Stimulated activated CD4-positive, alpha-beta T cell treated with anti-CD3 and anti-CD28 coated beads, Interleukin-15, amount 100 ng/mL, for 48 hours (primary cell): Measurements from ENCODE around the gene KRT6C.
"Not testable (repeated sequence)": the region's sequence is repeated elsewhere in the genome, so short reads cannot be mapped to it uniquely, and the experiment has no call there.

ENCODE experiments used
- DNase-seq, 2 donors: peaks; one replicate each; pipeline ENCODE4 v3.0.0-alpha.2; 2020; ENCODE audit warnings: low read depth in 2 of 2

Gene KRT6C

DNA sequence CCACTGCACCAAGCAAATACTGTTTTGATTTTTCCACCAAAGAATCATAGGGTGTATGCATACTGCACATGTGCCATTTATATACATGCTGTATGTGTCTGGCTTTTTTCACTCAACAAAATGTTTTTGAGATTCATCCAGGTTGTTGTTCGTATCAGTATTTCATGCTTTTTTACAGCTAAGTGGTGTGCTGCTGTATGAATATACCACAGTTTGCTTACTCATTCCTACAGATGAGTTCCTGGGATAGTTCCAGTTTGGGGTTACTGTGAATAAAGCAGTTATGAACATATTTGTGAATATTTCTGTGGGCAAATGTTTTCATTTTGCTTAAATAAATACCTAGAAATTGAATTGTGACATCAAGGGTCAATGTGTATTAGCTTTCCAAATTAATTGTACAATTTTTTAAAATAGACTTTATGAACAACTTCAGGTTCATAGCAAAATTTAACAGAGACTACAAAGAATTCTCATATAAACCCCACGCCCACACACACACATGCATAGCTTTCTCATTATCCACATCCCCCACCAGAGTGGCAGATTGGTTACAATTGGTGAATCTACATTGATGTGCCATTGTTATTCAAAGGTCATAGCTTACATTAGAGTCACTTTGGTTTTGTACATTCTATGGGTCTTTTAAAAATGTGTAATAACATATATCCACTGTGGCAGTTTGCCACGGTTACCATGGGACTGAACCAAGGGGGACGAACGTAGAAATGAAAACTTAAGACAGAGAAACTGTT lies 26.4 kb upstream of the KRT6C start:
- no peak for DNase-seq

DNA sequence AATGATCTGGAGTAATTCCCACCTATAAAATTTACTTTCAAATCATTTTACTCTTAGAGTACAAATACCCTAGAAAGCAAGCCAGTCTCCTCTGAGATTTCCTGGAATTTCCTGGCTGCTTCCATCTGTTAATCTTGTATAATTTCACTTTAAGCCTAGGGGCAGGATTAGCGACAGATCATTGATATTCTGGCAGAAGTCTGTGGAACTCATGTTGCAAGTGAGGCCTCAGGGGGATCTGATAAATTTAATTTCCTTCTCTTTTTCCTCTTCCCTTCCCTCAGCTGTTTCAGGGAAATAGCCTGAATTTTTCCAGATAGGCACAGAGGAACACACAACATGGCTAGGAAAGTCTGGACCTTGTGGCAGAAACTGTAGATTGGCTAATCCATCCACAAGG lies 25.3 kb upstream of the KRT6C start:
- DNase-seq = no peak

DNA sequence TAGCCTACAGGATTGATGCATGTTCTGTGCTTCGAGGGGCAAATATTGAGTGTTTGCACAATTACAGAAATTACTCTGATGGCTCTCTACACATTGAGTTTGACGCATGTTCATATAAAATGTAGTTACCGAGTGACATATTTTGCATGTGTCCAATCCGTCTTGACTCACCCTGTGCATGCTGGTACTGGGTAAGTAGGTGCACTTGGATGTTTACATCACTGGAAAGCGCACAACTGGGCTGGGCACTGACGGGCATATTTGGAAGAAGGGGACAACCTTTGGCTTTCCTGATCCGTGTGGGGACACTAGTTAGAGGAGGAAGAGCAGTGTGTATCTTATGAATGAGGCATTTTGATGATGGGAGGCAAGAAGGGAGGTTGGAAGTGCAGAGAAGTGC lies 24.4 kb upstream of the KRT6C start:
- DNase-seq = no peak

DNA sequence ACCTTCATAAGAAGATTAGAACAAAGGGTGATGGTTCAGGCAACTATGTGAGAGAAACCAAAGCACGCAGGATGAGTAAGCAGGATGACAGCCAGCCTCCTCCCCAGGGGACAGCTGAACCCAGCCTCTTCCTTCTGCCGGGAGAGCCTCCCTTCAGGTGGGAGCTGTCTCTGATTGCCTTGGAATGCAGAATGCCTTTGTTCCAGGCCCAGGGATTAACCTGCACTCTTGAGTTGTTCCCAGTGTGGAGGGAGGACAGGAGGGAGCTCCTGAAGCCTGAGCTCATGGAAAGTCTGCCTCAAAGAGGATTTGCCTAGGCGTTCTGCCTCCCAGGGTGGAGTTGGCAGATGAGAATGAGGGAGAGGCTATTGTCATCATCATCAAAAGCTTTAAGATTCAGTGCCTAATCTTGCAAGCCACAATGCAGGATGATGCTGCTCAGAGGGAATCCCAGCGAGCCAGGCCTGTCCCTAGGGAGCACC lies 23.0 kb upstream of the KRT6C start:
- no peak for DNase-seq

DNA sequence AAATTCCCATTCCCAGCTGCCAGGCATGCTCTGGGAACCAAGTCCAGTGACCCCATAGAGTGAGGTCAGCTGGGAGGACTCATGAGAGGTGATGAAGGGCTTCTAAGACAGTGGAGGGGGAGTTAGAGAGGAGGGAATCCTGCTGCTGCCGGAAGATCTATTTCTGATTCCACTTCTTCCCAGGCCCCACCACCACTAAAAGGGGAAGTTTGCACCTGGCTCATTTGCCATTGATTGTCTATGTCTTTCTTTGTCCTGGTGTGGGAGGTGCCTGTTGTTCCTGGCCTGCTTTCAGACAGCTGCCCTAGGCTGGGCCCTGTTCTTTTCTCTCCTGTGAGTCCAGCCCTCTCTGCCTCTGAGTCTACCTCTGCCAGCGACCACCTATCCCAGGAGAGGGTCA lies 22.4 kb upstream of the KRT6C start:
- no peak for DNase-seq

DNA sequence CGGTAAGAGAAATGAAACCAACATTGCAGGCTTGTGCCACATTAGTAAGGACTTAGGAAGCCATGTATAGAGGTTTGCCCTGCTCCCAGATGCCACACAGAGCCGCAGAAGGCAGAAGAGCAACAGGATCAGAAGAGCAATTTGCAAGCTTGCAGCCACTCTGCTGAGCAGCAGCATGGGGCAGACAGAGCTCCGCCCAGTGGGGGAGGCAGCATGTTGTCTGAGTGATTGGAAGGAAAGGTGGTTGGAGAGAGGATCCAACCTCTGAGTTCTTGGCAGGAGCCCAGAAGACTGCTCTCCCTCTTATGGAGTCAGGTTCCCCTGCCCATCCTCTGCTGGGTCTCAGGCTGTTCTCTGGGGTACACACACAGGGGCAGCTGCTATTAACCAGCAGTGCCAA lies 21.8 kb upstream of the KRT6C start:
- DNase-seq = no peak

DNA sequence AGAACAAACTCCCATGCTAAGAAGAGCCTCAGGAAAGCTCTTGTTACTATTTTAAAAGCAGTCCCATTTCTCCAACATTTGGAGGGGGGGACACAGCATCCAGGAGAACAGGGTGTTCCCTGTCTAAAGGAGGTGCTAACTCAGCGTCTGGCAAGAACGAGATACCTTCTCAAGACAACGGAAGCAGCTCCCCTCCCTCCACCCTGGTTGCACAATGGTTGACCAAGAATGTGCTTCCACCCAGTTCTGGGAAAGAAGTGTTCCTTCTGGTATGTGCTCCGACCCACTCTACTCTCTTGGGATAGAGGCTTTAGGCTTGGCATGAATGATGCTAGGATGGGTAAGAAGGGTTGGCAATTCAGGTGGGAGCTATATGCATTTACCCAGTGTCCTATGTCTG lies 20.9 kb upstream of the KRT6C start:
- no peak for DNase-seq

DNA sequence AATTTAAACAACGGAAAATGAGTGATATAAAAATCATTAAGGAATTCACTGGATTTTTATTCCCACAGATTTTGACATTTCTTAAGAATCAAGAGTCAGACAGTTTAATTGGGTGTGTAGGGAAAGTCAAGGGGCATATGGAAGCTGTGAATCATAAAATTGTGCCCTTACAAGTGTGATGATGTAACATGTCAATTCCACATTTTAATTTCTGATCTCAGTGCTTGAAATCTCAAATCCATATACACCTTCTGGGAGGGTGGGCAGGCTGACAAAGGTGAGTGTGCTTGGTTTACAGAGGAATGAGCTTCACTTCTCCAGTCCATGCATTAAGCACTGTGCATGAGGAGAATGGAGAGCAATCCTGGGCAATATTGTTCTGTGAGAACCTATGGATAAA lies 20.5 kb upstream of the KRT6C start:
- no peak for DNase-seq

DNA sequence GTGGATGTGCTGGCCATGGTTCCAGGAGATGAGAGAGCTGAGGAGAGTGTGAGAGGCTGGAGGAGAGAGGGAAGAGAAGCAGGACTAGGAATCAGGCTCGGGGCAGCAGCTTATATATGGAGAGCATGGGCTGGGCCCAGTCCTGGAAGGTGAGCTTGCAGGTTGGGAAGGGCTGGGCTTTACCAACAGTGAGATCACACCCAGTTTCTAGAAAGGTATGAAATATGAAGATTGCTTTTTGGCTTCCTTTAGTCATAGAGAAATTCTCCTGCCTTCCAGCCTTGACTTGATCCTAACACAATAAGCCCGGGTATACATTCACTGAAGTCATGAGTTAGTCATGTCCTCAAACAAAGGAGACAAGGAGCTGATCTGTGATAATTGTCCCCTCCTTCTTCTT lies 19.6 kb upstream of the KRT6C start, which contains the start of gene KRT6A:
KRT6A (minus strand) TSS at position 86 of the 400 bp plus-strand sequence; CDS start at position 17, 69 bp downstream.
- no peak for DNase-seq

DNA sequence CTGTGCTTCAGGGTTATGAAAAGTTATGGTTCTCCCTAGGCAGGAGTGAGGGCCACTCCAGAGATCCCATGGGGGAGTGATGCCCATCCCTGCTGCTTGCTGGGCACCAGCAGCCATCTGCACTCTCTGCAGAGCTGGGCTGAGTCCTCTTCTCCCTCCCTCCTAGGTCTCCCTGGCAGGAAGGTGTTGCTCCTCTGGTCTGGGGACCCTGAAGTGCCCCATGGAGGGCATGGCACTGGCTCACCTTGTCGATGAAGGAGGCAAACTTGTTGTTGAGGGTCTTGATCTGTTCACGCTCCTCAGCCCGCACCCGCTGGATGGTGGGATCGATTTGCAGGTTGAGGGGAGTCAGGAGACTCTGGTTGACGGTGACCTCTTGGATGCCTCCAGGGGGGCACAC lies 18.8 kb upstream of the KRT6C start:
- not testable (repeated sequence) for DNase-seq

DNA sequence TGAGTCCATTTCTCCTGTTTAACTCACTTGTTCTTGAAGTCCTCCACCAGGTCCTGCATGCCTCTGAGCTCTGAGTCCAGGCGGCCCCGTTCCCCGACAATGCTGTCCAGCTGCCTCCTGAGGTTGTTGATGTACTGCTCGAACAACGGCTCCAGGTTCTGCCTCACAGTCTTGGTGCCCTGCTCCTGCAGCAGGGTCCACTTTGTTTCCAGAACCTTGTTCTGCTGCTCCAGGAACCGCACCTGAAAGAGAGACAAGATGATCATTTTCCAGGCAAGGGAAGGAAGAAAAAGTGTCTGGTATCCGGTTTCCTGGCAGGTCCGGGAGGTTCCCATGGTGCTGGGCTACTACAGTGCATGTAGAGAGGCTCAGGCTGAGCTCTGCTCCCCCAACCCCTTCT lies 17.9 kb upstream of the KRT6C start:
- not testable (repeated sequence) for DNase-seq

DNA sequence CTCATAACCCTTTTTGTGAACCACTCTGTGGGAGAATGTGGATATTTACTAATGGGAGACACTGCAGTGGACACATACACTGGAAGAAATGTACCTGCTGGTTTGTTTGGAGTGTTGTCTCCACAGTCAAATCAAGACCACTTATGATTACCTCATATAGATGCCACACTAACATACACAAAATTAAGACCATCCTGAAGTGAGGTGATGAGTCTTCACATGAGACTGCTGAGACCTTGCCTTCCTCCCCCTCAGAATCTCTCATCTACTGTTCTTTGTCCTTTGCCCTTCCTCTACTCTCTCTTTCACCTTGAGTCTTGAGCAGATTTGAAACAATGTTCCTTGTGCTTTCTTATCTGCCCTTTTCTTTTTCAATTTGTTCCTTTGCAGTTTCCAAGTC lies 15.1 kb upstream of the KRT6C start:
- DNase-seq = no peak

DNA sequence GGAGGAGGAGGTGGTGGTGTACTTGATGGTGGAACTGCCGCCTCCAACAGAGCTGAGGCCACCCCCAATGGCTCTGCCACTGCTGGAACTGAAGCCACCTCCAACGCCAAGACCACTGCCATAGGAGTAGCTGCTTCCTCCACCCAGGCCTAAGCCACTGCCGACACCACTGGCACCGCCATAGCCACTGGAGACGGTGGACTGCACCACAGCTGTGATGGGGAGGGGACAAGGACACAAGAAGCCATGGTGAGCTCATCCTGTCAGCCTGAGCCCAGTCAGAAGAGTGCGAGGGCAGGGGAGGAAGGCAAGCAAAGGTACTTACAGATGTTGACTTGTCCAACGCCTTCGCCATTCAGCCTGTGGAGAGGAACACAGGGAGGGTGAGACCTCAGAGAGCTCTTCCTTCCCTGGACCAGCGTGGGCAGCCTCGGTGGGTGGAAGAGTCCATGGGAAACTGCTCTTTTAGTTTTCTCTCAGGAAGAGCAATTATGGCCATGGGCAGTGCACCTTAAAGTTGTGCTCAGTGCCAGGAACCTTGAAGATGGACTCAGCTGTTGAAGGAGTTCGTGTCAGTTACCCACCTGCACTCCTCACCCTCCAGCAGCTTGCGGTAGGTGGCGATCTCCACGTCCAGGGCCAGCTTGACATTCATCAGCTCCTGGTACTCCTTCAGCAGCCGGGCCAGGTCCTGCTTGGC lies 14.3 kb upstream of the KRT6C start:
- not testable (repeated sequence) for DNase-seq

DNA sequence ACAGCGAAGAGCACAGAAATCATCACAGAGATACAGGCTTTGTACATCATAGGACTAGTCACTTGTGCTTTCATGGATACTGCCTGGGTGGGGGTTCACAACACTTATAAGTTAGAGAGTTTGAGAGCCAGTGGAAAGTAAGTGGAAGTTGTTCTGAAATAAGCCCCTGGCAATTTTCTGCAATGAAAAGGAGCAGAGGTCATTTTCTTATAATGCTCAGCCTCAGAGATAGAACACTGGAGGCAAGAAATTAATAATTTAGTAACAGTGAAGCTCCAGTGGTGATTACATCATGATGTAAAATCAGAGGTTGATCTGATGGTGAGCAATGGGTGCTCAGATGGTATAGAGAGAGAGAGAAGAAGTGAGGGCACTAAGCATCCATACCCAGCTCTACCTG lies 13.6 kb upstream of the KRT6C start:
- DNase-seq = no peak

DNA sequence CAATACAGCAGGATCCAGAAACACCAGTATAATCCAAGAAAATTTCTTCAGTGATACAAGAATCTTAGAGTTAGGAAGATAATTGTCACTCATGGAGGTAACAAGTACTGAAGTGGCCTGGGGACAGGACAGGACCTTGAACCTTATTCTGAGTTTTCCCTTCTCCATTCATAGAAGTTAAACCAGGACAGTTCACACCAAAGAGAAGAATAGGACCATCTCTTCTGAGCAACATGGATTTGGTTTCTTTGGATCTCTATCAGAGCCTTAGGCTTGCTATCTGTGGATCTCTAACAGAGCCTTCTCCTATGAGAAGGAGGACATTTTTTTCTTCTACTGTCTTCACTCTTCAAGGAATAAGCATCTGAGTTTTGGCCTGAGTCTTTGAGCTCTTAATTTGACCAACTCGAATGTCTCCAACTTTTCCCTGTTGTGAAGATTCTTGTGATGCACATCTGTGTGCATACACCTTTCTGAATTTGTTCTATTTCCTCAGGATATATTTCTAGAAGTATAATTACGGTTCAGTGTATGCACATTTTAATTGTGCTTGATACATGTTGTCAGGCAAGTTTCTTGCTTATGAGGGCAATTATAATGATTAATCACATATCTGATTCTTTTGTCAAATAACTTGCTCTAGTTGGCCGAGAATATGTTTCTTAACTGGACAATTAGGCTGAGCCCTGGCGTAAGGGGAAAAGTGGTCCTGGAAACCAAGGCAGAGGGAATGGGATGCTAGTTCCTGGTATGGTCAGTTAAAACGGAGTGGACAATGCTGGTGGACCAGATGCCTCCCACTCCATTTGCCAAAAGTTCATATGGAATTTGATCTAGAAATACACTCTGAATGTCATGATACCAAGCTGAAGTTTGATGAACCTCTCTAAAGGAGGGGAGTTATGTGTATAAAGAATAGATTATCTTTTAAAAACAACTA lies 12.8 kb upstream of the KRT6C start:
- no peak for DNase-seq

DNA sequence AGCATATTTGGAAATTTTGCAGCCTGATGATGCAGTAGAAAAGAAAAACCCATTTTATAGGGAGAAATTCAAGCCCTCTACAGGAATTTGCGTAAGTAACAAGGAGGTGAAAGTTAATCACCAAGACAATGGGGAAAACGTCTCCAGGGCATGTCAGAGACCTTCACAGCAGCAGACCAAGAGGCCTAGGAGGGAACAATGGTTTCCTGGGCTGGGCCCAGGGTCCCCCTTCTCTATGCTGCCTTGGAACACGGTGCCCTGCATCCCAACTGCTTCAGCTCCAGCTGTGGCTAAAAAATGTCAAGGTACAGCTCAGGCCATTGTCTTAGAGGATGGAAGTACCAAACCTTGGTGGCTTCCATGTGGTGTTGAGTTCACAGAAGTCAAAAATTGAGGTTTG lies 6.5 kb upstream of the KRT6C start:
- DNase-seq = no peak

DNA sequence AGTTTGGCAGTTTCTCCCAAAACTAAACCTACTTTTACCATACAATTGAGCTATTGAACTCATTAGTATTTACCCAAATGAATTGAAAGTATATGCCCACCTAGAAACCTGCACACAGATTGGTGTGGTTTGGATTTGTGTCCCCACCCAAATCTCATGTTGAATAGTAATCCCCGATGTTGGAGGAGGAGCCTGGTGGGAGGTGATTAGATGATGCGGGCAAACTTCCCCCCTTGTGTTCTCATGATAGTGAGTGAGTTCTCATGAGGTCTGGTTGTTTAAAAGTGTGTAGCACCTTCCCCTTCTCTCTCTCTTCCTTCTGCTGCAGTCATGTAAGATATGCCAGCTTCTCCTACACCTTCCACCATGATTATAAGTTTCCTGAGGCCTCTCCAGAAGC lies 4.0 kb upstream of the KRT6C start:
- no peak for DNase-seq

DNA sequence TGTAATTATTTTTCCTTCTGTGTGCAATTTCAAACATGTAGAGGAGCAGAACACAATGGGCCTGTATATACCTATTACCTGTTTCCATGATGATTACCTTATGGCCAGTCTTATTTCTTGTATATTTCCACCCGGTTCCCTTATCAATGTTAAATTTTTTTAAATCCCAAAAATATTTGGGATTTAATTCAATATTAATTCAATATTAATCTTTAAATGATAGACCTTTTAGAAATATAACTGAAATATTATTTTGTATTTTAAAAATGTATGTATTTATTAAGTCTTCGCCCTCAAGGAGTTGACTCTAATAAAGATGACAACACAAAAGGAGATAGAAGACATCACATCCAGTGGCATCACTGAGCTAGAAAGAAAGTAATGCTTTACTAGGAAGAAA lies 607 bp upstream of the KRT6C start:
- no peak for DNase-seq

DNA sequence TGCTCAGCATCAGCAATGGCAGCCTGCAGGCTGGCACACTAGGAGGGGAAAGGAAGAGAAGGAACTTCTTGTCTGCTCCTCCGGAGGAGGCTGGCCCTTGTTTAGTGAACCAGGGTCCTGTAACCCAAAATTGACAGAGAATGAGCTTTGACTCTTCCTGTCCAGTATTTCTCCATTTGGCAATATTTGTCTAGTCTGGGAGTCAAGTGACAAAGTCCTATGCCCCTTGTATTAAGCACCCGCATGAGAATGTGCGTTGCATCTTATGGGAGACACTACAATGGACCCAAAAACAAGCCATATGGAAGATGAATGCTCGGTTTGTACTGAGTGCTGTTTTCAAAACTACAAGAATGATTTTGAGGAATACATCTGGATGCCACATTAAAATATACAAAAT lies 3.8 kb downstream of the KRT6C start:
- no peak for DNase-seq

DNA sequence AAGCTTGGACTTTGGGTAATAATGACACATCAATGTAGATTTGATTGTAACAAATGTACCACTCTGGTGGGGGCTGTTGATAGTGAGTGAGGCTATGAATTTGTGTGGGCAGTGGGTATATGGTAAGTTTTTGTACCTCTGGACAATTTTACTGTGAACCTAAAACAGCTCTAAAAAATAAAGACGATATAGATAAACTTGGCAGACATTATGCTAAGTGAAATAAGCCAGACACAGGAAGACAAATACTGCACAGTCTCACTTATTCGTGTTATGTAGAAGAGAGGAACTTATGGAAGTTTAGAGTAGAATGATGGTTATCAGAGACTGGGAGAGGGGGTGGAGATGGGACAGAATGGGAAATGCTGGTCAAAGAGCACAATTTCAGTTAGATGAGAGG lies 8.7 kb downstream of the KRT6C start:
- no peak for DNase-seq

DNA sequence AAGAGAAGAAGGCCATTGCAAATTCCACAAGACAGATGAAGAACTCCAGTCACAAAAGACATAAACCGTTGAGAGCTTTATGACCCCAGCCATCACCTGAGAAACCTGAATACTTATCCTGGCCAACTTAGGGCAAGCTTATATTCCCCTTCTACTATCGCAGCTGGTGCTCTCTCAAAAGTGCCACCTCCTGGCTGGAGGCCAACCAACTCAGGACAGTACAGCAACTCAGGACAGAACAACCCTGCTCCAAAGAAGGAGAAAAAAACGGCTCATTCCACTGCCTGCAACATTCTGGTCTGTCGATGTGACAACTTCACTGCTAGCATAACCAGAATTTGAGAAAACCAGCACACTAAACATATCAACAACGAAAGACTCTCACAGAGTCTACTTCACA lies 11.9 kb downstream of the KRT6C start:
- no peak for DNase-seq

DNA sequence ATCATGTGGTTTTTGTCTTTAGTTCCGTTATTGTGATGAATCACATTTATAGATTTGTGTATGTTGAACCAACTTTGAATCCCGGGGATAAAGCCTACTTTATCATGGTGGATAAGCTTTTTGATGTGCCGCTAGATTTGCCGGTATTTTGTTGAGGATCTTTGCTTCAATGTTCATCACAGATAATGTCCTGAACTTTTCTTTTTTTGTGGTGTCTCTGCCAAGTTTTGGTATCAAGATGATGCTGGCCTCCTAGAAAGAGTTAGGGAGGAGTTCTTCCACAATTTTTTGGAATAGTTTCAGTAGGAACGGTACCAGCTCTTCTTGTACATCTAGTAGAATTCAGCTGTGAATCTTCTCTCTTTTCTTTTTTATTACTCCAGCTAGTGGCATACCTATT lies 14.7 kb downstream of the KRT6C start:
- DNase-seq = no peak
